Esophagus squamous epithelium (tissue), 5 donors: ENCODE data around the gene NRM. TPM values are rescaled to one million over a fixed set of nuclear protein-coding genes. Genes with fewer than 3 reads are reported as not detected.
A peak's percentile ranks its signal among the peaks of the same experiment; 100 is the strongest.
"Not testable (repeated sequence)": the region's sequence is repeated elsewhere in the genome, so short reads cannot be mapped to it uniquely, and the experiment has no call there.

Source experiments
- DNase-seq: peaks from one replicate; lab custom pipeline; 2025; lab: John Stamatoyannopoulos, UW
- H3K27ac ChIP-seq, 4 donors: fragments of 200-600 bp; sonication (generic); one replicate each; pipeline ENCODE4 v1.5.1; 2016 to 2019; ENCODE audit warnings: mild to moderate bottlenecking in 1 of 4
- H3K27me3 ChIP-seq, 4 donors: fragments of 200-600 bp; sonication (generic); 1 replicate in 3 of 4; 2 replicates in 1 of 4; pipeline versions ENCODE4 v1.5.1 to v1.6.0; 2017 to 2021; ENCODE audit warnings: antibody characterized with exemption in 1 of 4
- H3K36me3 ChIP-seq, 3 donors: fragments of 200-600 bp; sonication (generic); one replicate each; pipeline ENCODE4 v1.5.1; 2016 to 2019
- H3K4me1 ChIP-seq, 3 donors: fragments of 200-600 bp; sonication (generic); one replicate each; pipeline ENCODE4 v1.5.1; 2017 to 2019
- H3K4me3 ChIP-seq, 4 donors: fragments of 200-600 bp; sonication (generic); 1 replicate in 3 of 4; 2 replicates in 1 of 4; pipeline ENCODE4 v1.5.1; 2016 to 2019; ENCODE audit warnings: mild to moderate bottlenecking in 2 of 4, moderate library complexity in 1 of 4
- H3K9me3 ChIP-seq, 3 donors: fragments of 200-600 bp; sonication (generic); one replicate each; pipeline ENCODE4 v1.5.1; 2016 to 2019
- CTCF ChIP-seq, 6 experiments: fragments of 450-650 bp in 4 of 6; fragments of 200-600 bp in 2 of 6; sonication (generic) in 2 of 6; IDR thresholded peaks; one replicate each; pipeline ENCODE4 v1.5.1; 2016 to 2019; ENCODE audit warnings: antibody characterized with exemption in 6 of 6, mild to moderate bottlenecking in 4 of 6, moderate library complexity in 4 of 6
- POLR2A ChIP-seq, 4 donors: fragments of 450-650 bp; IDR thresholded peaks; one replicate each; pipeline ENCODE4 v1.6.1; 2017; ENCODE audit warnings: antibody characterized with exemption in 4 of 4, mild to moderate bottlenecking in 4 of 4, moderate library complexity in 3 of 4
- WGBS, 2 donors: methylation state at CpG; one replicate each; pipeline ENCODE4 v1.1.5; 2018; 5-methylcytosine and 5-hydroxymethylcytosine counted together
- intact Hi-C: fragments of 100-400 bp; cut with DNase I; formaldehyde crosslinking; loops from one replicate; pipeline ENCODE4 v1.15.0; 2022
- total RNA-seq, 4 donors: library from RNA; depleted of rRNA; stranded (reverse); fragments of >200 nt; gene quantifications; one replicate each; pipeline ENCODE4 v1.1.0, GENCODE V29; 2016
- donor health status: DM: yes; HTN: yes; CAD: no.

NRM gene
- total RNA-seq, 4 donors from 2014 or later, result 3.8 to 7.4 (median 6.7) TPM

- intact Hi-C loops, result loop anchor here (2.0 kb wide), 1 partner anchor 42 kb away; the partner anchor contains the start of gene TUBB
- peak overlapping the region in 2 of 4 donors; percentile 73 to 86 for H3K4me3 ChIP-seq
- H3K36me3 ChIP-seq, result peaks cover 8 to 47% (median 21%) of the 10 kb centered on the region in 3 donors
- WGBS, 2 donors, result 8 to 12% methylated on average over 10 to 13 of the region's 31 CpGs
- DNase-seq, result no peak
- peak overlapping the region; percentile 5 to 99 (median 74) for H3K27ac ChIP-seq
- H3K9me3 ChIP-seq, result no peaks in the 10 kb centered on the region
- H3K4me1 ChIP-seq, result peaks cover 37 to 57% (median 42%) of the 10 kb centered on the region in 3 donors
- TF ChIP-seq POLR2A (IDR thresholded peaks at IDR 0.05) (peak in 1 of 4 donors; percentile 10), CTCF (IDR thresholded peaks at IDR 0.05) (peak; percentile 91 to 98 (median 97))
- no peaks in the 10 kb centered on the region for H3K27me3 ChIP-seq
Measured at GRCh38 chr6:30678964-30679726, 11.6 kb downstream of the NRM start.

GRCh38 chr6:30676660-30677285 lies 14.0 kb downstream of the NRM start:
- H3K36me3 ChIP-seq, result peaks cover 8 to 47% (median 21%) of the 10 kb centered on the region in 3 donors
- no peak overlapping the region for H3K4me3 ChIP-seq
- no peaks in the 10 kb centered on the region for H3K27me3 ChIP-seq
- WGBS, 2 donors, result 71 to 84% methylated on average over 9 to 10 of the region's 10 CpGs
- H3K9me3 ChIP-seq, result no peaks in the 10 kb centered on the region
- H3K4me1 ChIP-seq, result peaks cover 24 to 45% (median 32%) of the 10 kb centered on the region in 3 donors
- H3K27ac ChIP-seq, result no peak overlapping the region
- TF ChIP-seq POLR2A (IDR thresholded peaks at IDR 0.05), result no peak
- TF ChIP-seq CTCF (IDR thresholded peaks at IDR 0.05), result no peak
- DNase-seq, result no peak
- intact Hi-C loops, result no loop called here

- peak within 1 kb of the TSS; percentile 86 to 96 (median 88) for H3K4me3 ChIP-seq
- 0 to 1% methylated on average over 21 to 25 of the region's 57 CpGs for WGBS, 2 donors
- H3K9me3 ChIP-seq, result no peaks in the 10 kb centered on the region
- H3K27me3 ChIP-seq, result no peaks in the 10 kb centered on the region
- intact Hi-C loops, result no loop called here
- TF ChIP-seq CTCF (IDR thresholded peaks at IDR 0.05) (peak; percentile 73 to 94 (median 84)), POLR2A (IDR thresholded peaks at IDR 0.05) (peak in 2 of 4 donors; percentile 26 to 55)
- peaks cover 13 to 27% (median 17%) of the 10 kb centered on the region in 3 donors for H3K4me1 ChIP-seq
- peak within 1 kb of the TSS; percentile 80 to 90 (median 89) for H3K27ac ChIP-seq
- DNase-seq, result peak; percentile 71
- H3K36me3 ChIP-seq, result peaks cover 8 to 55% (median 27%) of the 10 kb centered on the region in 3 donors
Measured at GRCh38 chr6:30672445-30673253, 18.1 kb downstream of the NRM start, which contains the start of gene DHX16. DHX16 (minus strand) TSS chr6:30673006; CDS start chr6:30672841, 165 bp downstream.

- H3K27ac ChIP-seq, result no peak overlapping the region
- H3K4me3 ChIP-seq, result no peak overlapping the region
- H3K36me3 ChIP-seq, result peaks cover 0 to 55% (median 18%) of the 10 kb centered on the region in 3 donors
- TF ChIP-seq CTCF (IDR thresholded peaks at IDR 0.05), result no peak
- no peak for TF ChIP-seq POLR2A (IDR thresholded peaks at IDR 0.05)
- H3K4me1 ChIP-seq, result peaks cover 13 to 27% (median 17%) of the 10 kb centered on the region in 3 donors
- H3K27me3 ChIP-seq, result no peaks in the 10 kb centered on the region
- no peaks in the 10 kb centered on the region for H3K9me3 ChIP-seq
- DNase-seq, result no peak
- intact Hi-C loops, result no loop called here
- WGBS, 2 donors, result 88 to 89% methylated on average over 27 of the region's 27 CpGs
Measured at GRCh38 chr6:30670760-30671527, 19.8 kb downstream of the NRM start.

- 47 to 100% methylated on average over 1 to 2 of the region's 2 CpGs for WGBS, 2 donors
- intact Hi-C loops, H3K9me3 ChIP-seq, H3K27ac ChIP-seq, DNase-seq, H3K4me3 ChIP-seq, H3K27me3 ChIP-seq: not testable (repeated sequence)
- peaks cover 2 to 10% (median 4%) of the 10 kb centered on the region in 3 donors for H3K4me1 ChIP-seq
- H3K36me3 ChIP-seq, result peaks cover 20 to 98% (median 63%) of the 10 kb centered on the region in 3 donors
Measured at GRCh38 chr6:30666300-30666699, 24.5 kb downstream of the NRM start.
